ENCODE results near the gene SDR42E1.

SDR42E1 gene

DNA sequence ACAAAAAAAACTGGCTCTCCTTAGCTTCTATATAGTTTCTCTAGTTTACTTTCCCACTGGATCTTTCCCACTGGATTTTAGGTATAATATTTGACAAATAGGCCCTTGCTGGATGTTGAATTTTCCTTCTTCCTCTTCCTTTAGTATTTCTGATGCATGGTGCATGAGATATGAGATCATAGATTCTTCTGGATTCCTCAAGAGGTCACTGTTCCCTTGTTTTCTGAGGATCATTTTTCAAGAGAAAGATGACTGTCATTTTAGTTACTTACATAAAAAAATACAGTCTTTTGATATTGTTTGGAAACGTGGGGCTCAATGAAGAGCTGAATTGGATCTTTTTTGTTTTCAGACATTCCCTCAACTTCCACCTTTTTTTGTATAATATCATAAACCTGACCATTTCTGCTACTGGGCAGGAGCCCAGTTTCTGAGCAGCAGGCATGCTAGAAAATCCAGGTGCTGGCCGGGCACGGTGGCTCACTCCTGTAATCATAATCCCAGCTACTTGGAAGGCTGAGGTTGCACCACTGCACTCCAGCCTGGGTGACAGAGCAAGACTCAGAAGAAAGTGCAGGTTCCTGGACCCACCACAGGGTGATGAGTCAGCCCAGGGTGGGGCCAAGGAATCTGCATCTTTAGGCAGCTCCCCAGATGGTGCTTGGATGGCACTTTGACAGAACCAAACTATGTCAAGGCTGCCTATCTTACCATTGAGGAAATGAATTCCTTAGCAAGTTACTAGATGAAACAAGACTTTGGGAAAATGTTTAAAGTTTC lies 70.3 kb downstream of the SDR42E1 start:
- peak; percentile 52 for DNase-seq (ENCODE audit: low read depth, low spot score)

GRCh38 chr16:81939164-81940056 lies 71.9 kb downstream of the SDR42E1 start:
- DNase-seq (ENCODE audit: low read depth, low spot score): no peak

Data from astrocyte of the hippocampus (primary cell).